Measurements from ENCODE around the gene EIF2B2.

EIF2B2 gene

GRCh38 chr14:75049731-75050201 is 47.0 kb downstream of the EIF2B2 start:
- TF ChIP-seq REST (IDR thresholded peaks at IDR 0.05; ENCODE audit: insufficient read depth in 1 of 2, low read depth in 2 of 2, low read length in 2 of 2) (no peak), SIN3A (IDR thresholded peaks at IDR 0.05; ENCODE audit: borderline replicate concordance, insufficient read depth, low read length) (no peak), FOXP2 (optimal IDR thresholded peaks at IDR 0.05; ENCODE audit: borderline replicate concordance, extremely low read depth, extremely low read length, insufficient read depth) (no peak), POLR2AphosphoS5 (IDR thresholded peaks at IDR 0.05; ENCODE audit: low read depth, low read length) (no peak)

- TF ChIP-seq SIN3A (IDR thresholded peaks at IDR 0.05; ENCODE audit: borderline replicate concordance, insufficient read depth, low read length) (no peak), POLR2AphosphoS5 (IDR thresholded peaks at IDR 0.05; ENCODE audit: low read depth, low read length) (no peak), REST (IDR thresholded peaks at IDR 0.05; ENCODE audit: insufficient read depth in 1 of 2, low read depth in 2 of 2, low read length in 2 of 2) (no peak), TAF1 (IDR thresholded peaks at IDR 0.05; ENCODE audit: borderline replicate concordance, insufficient read depth, low read length) (no peak), FOXP2 (optimal IDR thresholded peaks at IDR 0.05; ENCODE audit: borderline replicate concordance, extremely low read depth, extremely low read length, insufficient read depth) (no peak)
Measured at GRCh38 chr14:75050852-75051555, 48.3 kb downstream of the EIF2B2 start, which contains the start of gene MLH3. MLH3 (minus strand) TSS chr14:75051467; CDS start chr14:75049655, 1,812 bp downstream.

- TF ChIP-seq FOXP2 (optimal IDR thresholded peaks at IDR 0.05; ENCODE audit: borderline replicate concordance, extremely low read depth, extremely low read length, insufficient read depth) (no peak), POLR2AphosphoS5 (IDR thresholded peaks at IDR 0.05; ENCODE audit: low read depth, low read length) (no peak), TAF1 (IDR thresholded peaks at IDR 0.05; ENCODE audit: borderline replicate concordance, insufficient read depth, low read length) (no peak), REST (IDR thresholded peaks at IDR 0.05; ENCODE audit: insufficient read depth in 1 of 2, low read depth in 2 of 2, low read length in 2 of 2) (no peak), SIN3A (IDR thresholded peaks at IDR 0.05; ENCODE audit: borderline replicate concordance, insufficient read depth, low read length) (no peak)
Measured at GRCh38 chr14:75051556-75051899, 48.8 kb downstream of the EIF2B2 start.

- TF ChIP-seq TAF1 (IDR thresholded peaks at IDR 0.05; ENCODE audit: borderline replicate concordance, insufficient read depth, low read length): no peak
Measured at GRCh38 chr14:75053396-75054291, 50.9 kb downstream of the EIF2B2 start.

- TF ChIP-seq FOXP2 (optimal IDR thresholded peaks at IDR 0.05; ENCODE audit: borderline replicate concordance, extremely low read depth, extremely low read length, insufficient read depth): no peak
- no peak for TF ChIP-seq POLR2AphosphoS5 (IDR thresholded peaks at IDR 0.05; ENCODE audit: low read depth, low read length)
- no peak for TF ChIP-seq SIN3A (IDR thresholded peaks at IDR 0.05; ENCODE audit: borderline replicate concordance, insufficient read depth, low read length)
- TF ChIP-seq REST (IDR thresholded peaks at IDR 0.05; ENCODE audit: insufficient read depth in 1 of 2, low read depth in 2 of 2, low read length in 2 of 2): no peak
- TF ChIP-seq TAF1 (IDR thresholded peaks at IDR 0.05; ENCODE audit: borderline replicate concordance, insufficient read depth, low read length): no peak
Measured at GRCh38 chr14:75054421-75054820, 51.7 kb downstream of the EIF2B2 start.

Measured in PFSK-1 (cell line).